HG03159 (cell line): ENCODE data around the gene HEBP1.

ENCODE experiments used
- ATAC-seq: cut with Tn5 transposase; IDR thresholded peaks from one replicate; pipeline ENCODE4 v1.9.1; 2021; ENCODE audit warnings: mild to moderate bottlenecking, moderate library complexity; ENCODE audit not compliant: unreplicated experiment

The HEBP1 gene

DNA sequence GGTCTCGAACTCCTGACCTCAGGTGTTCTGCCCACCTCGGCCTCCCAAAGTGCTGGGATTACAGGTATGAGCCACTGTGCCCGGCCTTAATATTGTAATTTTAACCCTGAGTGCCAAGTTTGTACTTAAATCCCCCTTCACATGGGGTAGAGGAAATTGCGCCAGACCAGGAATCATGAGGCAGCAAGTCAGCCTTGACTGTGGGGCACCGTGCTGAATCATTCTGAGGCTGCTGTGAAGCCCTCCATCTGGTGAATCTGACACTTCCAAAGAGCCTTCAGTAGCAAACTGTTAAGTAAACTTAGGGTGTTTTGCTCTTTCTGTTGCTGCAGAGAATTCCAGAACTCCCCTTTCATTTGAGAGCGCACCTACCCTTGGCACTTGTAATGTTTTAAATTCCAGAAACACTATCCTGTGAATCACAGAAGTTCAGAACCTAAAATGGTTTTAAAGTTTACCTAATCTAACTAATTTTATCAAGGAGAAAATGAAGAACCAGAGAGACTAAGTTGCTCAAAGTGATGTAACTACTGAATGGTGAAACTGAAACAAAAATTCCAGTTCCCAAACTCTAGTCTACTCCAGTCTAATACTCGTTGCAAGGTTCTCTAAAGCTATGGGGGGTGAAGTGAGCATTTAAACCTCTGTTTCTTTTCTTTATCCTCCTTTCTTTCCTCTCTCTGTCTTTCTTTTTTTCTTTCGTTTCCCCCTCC lies 7.5 kb downstream of the HEBP1 start:
- ATAC-seq = no peak

- no peak for ATAC-seq
Observed at GRCh38 chr12:12990700-12991468, 9.2 kb downstream of the HEBP1 start.

DNA sequence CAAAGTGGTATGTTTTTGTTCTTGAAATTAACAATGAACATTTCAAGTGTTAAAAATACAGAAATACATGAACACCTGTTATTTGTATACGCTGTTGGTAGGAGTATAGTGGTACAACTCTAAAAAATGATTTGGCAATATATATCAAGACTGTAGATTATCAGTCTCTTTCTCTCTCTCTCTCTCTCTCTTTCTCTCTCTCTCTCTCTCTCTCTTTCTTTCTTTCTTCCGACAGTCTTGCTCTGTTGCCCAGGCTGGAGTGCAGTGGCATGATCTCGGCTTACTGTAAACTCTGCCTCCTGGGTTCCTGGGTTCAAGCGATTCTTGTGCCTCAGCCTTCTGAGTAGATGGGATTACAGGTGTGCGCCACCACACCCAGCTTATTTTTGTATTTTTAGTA lies 12.6 kb downstream of the HEBP1 start:
- no peak for ATAC-seq

DNA sequence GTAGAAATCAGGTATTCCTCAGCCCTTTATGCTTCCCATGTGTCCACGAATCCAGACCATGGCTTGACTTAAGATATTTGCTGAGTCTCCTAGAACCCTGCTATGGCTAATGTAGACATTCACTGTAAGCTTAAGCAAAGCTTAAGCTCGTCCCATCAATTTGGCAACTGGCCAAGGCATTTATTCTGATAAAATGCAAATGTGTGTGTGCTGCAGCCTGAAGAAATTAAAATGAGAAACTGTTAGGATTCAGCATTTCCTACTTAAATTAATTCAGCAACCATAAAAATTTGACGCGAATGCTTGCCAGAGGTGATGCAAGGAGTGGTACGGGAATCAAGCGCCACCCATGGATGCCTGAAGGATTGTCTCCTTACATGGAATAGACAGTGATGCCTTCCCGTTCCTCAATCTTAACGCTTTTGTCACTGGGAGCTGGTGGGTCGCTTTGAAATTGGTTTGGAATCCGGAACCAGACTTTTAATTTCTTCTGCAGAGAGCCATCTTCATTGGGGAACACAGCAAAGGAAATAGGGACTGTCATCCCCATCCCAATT lies 13.2 kb downstream of the HEBP1 start:
- no peak for ATAC-seq

GRCh38 chr12:12985817-12986408 lies 14.2 kb downstream of the HEBP1 start:
- no peak for ATAC-seq

DNA sequence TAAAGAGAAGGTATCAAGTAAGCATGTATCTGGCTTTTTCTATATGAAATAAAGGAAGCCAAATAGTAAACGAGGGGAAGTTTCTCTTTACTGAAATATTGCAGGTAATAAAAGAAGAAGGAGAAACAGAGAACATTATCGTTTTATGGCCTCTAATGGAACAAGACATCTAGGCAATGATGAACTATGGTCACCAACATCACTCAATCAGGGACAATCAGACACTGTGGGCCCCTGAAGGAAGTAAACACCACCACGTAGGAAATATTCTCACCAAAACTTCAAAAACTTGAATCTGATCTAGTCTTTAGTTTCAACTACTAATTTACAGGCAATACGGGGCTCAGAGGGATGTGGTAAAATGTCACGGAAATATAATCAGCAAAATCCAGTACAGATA lies 15.9 kb downstream of the HEBP1 start:
- no peak for ATAC-seq

- no peak for ATAC-seq
Observed at GRCh38 chr12:12983420-12984035, 16.5 kb downstream of the HEBP1 start.

DNA sequence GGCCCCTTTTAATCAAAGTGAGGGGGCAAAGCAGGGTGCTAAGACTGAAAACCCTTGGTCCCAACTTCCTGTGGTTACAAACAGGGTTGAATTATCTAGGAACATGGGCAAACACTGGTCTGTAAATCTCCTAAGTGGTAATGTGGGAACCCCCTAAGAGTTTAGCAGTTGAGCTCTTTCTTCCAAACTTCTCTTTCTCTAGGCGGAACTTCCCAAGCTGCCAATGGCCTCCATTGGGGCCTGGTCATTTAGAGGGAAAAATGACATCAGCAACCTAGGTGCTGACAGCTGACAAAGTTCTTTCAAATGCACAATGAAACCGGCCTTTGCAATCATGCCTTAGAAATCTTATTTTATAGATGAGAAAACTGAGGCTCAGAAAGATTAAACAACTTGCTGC lies 17.7 kb downstream of the HEBP1 start:
- ATAC-seq = no peak

DNA sequence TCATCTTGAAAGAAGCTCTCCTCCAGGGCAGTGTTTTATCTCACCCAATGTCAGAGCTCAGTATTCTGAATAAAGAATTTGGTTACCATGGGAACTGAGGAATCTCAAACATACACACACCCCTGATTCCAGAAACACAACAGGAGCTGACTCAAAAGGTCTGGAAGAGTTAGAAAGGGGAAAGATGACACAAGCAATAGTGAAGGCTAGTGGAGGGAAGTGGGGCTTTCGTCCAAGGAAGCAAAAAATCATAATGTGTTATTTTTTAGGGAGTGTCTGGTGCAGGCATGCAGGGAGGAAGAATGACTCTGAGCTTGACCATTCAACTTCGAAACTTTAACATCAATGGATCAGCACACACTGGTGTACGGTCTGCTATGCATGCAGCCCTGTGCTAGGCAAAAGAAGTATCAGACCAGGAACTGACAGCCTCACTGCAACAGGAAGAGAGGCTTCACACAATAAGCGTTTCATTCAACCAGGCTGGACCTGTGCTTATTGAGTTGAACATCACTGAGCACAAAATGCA lies 20.3 kb downstream of the HEBP1 start:
- no peak for ATAC-seq

GRCh38 chr12:12979126-12979525 lies 20.9 kb downstream of the HEBP1 start:
- no peak for ATAC-seq

- no peak for ATAC-seq
Observed at GRCh38 chr12:12977231-12977630, 22.8 kb downstream of the HEBP1 start.

- no peak for ATAC-seq
Observed at GRCh38 chr12:12976366-12976765, 23.7 kb downstream of the HEBP1 start.

- no peak for ATAC-seq
Observed at GRCh38 chr12:12975322-12976077, 24.6 kb downstream of the HEBP1 start.

- ATAC-seq = no peak
Observed at GRCh38 chr12:12974211-12974610, 25.9 kb downstream of the HEBP1 start.

- no peak for ATAC-seq
Observed at GRCh38 chr12:12973019-12973418, 27.0 kb downstream of the HEBP1 start.

GRCh38 chr12:12965836-12966235 lies 34.2 kb downstream of the HEBP1 start:
- no peak for ATAC-seq

DNA sequence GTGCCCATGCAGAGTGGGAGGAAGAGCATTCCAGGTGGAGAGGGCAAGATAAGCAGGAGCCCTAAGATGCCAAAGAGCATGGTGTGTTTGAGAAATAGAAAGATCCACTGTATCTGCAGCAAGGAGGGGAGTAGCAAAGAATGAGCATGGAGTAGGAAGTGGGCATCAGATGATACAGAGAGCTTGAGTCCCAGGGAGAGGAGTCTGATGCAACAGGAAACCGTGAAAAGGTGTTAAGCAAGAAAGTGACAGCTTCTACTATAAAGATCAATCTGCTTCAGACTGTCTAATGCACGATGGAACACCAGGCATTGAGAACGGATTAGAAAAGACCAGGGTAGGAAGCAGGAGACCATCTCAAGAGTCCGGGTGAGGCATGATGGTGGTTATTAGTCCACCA lies 35.8 kb downstream of the HEBP1 start:
- ATAC-seq = no peak

DNA sequence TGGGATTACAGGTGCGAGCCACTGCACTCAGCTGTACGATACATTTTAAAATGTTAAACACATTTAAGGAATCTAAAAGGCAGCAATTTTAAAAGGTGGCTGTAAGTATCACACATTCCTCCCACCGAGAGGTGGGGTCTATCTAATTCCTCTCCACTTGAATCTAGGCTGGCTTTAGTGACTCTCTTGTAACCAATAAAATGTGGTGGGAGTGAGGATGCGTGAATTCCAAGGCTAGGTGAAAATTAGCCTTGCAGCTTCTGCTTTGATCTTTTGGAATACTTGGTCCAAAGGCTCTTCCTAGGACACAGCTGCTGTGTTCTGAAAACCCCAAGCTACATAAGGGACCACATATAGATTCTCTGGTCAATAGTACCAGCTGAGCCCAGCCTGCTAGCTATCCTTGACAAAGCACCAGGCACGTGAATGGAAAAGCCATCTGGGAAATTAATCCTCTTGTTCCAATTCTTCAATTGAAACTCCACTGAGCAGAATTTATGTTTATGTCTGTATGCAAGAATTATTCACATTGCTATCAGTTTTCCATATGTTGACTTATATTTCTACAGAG lies 39.3 kb downstream of the HEBP1 start:
- no peak for ATAC-seq

DNA sequence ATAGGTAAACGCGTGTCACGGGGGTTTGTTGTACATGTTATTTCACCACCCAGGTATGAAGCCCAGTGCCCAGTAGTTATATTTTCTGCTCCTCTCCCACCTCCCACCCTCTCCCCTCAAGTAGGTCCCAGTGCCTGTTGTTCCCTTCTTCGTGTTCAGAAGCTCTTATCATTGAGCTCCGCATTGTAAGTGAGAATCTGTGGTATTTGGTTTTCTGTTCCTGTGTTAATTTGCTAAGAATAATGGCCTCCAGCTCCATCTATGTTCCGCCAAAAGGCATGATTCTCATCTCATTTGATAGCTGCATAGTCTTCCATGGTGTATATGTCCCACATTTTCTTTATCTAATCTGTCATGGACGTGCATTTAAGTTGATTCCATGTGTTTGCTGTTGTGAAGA lies 41.2 kb downstream of the HEBP1 start:
- ATAC-seq = no peak
